GM12865 (cell line): ENCODE results near the gene PTPRM.

ENCODE experiments used
- DNase-seq: peaks from one replicate; pipeline ENCODE4 v3.0.0; 2010; ENCODE audit warnings: low read depth
- H3K4me3 ChIP-seq: 2 replicates; pipeline ENCODE4 v1.5.1; 2011; ENCODE audit warnings: mild to moderate bottlenecking, low read depth, low read length, control low read depth
- CTCF ChIP-seq: IDR thresholded peaks from 2 replicates; pipeline ENCODE4 v1.5.1; 2011; ENCODE audit warnings: low read length, control low read depth, low read depth, inconsistent platforms; ENCODE audit not compliant: insufficient read depth; ENCODE audit errors: missing control alignments

PTPRM gene

GRCh38 chr18:8121942-8122480, 554.9 kb downstream of the PTPRM start:
- DNase-seq = no peak
- no peak for TF ChIP-seq CTCF
- no peak overlapping the region for H3K4me3 ChIP-seq

GRCh38 chr18:8124232-8125146, 557.4 kb downstream of the PTPRM start:
- no peak for TF ChIP-seq CTCF
- no peak overlapping the region for H3K4me3 ChIP-seq
- DNase-seq = no peak

- no peak for TF ChIP-seq CTCF
- DNase-seq = no peak
- no peak overlapping the region for H3K4me3 ChIP-seq
These were observed 563.0 kb downstream of the PTPRM start for GRCh38 chr18:8130096-8130495.

- no peak for TF ChIP-seq CTCF
- no peak overlapping the region for H3K4me3 ChIP-seq
- DNase-seq = no peak
These were observed 565.9 kb downstream of the PTPRM start for GRCh38 chr18:8133032-8133431.

- DNase-seq = no peak
- TF ChIP-seq CTCF = no peak
- no peak overlapping the region for H3K4me3 ChIP-seq
These were observed 566.8 kb downstream of the PTPRM start for GRCh38 chr18:8133888-8134287.

- no peak for TF ChIP-seq CTCF
- H3K4me3 ChIP-seq = no peak overlapping the region
- no peak for DNase-seq
These were observed 572.0 kb downstream of the PTPRM start for GRCh38 chr18:8139127-8139527.
